Measurements from ENCODE around the gene NR1D2.

Gene NR1D2

DNA sequence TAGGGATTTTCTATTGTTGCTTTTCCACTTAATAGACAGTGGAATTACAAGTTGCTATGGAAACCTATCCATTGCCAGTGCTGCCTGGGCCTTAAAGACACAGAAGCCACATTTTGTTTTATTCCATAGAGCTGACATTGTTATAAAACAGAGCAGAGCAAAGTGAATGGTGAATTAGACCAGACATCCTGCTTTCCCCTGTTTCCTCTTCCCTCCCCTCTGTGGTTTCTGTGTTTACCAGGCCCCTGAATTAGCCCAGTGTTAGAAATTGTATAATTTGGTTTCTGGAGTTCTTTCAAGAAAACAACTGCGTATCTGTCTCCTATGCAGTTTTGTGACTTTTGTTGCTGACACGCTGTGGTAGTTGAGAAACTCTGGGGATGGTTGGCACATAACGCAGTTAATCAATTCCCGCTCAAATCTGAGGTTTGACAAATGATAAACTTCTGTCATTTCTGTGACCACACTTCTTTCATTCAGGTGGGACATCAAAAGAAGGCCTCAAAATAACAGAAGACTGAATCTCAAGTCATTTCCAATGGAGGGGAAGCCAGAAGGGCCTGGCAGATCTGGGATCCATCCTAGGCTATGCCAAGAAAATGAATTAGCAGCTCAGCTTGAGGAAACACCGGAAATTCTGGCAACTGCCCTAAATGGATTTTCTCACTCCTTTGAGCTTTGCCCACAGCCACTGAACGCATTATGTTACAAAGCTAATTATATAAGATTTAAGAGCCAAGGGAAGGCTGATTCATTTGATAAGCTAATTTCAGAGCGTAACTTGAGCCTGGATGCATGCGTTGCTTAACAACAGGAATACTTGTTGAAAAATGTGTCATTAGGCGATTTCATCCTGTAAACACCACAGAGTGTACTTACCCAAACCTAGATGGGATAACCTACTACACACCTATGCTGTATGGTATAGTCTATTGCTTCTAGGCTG, 46.9 kb downstream of the NR1D2 start (continued):
- TF ChIP-seq, protein P1, sequence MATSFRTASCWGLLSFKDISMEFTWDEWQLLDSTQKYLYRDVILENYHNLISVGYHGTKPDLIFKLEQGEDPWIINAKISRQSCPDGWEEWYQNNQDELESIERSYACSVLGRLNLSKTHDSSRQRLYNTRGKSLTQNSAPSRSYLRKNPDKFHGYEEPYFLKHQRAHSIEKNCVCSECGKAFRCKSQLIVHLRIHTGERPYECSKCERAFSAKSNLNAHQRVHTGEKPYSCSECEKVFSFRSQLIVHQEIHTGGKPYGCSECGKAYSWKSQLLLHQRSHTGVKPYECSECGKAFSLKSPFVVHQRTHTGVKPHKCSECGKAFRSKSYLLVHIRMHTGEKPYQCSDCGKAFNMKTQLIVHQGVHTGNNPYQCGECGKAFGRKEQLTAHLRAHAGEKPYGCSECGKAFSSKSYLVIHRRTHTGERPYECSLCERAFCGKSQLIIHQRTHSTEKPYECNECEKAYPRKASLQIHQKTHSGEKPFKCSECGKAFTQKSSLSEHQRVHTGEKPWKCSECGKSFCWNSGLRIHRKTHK (tag by site-specific recombination; IDR thresholded peaks at IDR 0.05), result no peak
- TF ChIP-seq SP3 (tag by site-specific recombination; IDR thresholded peaks at IDR 0.05), result no peak; the same call in 1 of the 2 replicates
- TF ChIP-seq ZNF664 (tag by site-specific recombination; IDR thresholded peaks at IDR 0.05), result 0 out of 2 replicates have a peak, but pooled peaks have one; percentile 4
- peak; percentile 65 for TF ChIP-seq ZNF660 (tag by site-specific recombination; IDR thresholded peaks at IDR 0.05)
- TF ChIP-seq ZNF610 (tag by site-specific recombination; IDR thresholded peaks at IDR 0.05; ENCODE audit: borderline replicate concordance), result no peak
- TF ChIP-seq HOXD13 (CRISPR knock-in tag; IDR thresholded peaks at IDR 0.05; ENCODE audit: borderline replicate concordance), result no peak
- no peak for TF ChIP-seq KLF16 (tag by site-specific recombination; IDR thresholded peaks at IDR 0.05)
- TF ChIP-seq, protein P2, sequence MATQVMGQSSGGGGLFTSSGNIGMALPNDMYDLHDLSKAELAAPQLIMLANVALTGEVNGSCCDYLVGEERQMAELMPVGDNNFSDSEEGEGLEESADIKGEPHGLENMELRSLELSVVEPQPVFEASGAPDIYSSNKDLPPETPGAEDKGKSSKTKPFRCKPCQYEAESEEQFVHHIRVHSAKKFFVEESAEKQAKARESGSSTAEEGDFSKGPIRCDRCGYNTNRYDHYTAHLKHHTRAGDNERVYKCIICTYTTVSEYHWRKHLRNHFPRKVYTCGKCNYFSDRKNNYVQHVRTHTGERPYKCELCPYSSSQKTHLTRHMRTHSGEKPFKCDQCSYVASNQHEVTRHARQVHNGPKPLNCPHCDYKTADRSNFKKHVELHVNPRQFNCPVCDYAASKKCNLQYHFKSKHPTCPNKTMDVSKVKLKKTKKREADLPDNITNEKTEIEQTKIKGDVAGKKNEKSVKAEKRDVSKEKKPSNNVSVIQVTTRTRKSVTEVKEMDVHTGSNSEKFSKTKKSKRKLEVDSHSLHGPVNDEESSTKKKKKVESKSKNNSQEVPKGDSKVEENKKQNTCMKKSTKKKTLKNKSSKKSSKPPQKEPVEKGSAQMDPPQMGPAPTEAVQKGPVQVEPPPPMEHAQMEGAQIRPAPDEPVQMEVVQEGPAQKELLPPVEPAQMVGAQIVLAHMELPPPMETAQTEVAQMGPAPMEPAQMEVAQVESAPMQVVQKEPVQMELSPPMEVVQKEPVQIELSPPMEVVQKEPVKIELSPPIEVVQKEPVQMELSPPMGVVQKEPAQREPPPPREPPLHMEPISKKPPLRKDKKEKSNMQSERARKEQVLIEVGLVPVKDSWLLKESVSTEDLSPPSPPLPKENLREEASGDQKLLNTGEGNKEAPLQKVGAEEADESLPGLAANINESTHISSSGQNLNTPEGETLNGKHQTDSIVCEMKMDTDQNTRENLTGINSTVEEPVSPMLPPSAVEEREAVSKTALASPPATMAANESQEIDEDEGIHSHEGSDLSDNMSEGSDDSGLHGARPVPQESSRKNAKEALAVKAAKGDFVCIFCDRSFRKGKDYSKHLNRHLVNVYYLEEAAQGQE (tag by site-specific recombination; IDR thresholded peaks at IDR 0.05), result no peak
- peak; percentile 47; the same call in 1 of the 2 replicates for TF ChIP-seq GLIS1 (tag by site-specific recombination; IDR thresholded peaks at IDR 0.05)
- TF ChIP-seq, protein P3, sequence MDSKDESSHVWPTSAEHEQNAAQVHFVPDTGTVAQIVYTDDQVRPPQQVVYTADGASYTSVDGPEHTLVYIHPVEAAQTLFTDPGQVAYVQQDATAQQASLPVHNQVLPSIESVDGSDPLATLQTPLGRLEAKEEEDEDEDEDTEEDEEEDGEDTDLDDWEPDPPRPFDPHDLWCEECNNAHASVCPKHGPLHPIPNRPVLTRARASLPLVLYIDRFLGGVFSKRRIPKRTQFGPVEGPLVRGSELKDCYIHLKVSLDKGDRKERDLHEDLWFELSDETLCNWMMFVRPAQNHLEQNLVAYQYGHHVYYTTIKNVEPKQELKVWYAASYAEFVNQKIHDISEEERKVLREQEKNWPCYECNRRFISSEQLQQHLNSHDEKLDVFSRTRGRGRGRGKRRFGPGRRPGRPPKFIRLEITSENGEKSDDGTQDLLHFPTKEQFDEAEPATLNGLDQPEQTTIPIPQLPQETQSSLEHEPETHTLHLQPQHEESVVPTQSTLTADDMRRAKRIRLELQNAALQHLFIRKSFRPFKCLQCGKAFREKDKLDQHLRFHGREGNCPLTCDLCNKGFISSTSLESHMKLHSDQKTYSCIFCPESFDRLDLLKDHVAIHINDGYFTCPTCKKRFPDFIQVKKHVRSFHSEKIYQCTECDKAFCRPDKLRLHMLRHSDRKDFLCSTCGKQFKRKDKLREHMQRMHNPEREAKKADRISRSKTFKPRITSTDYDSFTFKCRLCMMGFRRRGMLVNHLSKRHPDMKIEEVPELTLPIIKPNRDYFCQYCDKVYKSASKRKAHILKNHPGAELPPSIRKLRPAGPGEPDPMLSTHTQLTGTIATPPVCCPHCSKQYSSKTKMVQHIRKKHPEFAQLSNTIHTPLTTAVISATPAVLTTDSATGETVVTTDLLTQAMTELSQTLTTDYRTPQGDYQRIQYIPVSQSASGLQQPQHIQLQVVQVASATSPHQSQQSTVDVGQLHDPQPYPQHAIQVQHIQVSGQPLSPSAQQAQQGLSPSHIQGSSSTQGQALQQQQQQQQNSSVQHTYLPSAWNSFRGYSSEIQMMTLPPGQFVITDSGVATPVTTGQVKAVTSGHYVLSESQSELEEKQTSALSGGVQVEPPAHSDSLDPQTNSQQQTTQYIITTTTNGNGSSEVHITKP (tag by site-specific recombination; IDR thresholded peaks at IDR 0.05), result peak; percentile 99
- no peak for TF ChIP-seq YY1 (tag by site-specific recombination; IDR thresholded peaks at IDR 0.05)
- peak; percentile 97 for TF ChIP-seq OSR2 (tag by site-specific recombination; IDR thresholded peaks at IDR 0.05)
- TF ChIP-seq ZNF138 (tag by site-specific recombination; IDR thresholded peaks at IDR 0.05; ENCODE audit: borderline replicate concordance), result no peak
- peak; percentile 73; the same call in 1 of the 2 replicates for TF ChIP-seq GFI1B (tag by site-specific recombination; IDR thresholded peaks at IDR 0.05)
- TF ChIP-seq PRDM1 (tag by site-specific recombination; IDR thresholded peaks at IDR 0.05), result no peak
- TF ChIP-seq, protein P4, sequence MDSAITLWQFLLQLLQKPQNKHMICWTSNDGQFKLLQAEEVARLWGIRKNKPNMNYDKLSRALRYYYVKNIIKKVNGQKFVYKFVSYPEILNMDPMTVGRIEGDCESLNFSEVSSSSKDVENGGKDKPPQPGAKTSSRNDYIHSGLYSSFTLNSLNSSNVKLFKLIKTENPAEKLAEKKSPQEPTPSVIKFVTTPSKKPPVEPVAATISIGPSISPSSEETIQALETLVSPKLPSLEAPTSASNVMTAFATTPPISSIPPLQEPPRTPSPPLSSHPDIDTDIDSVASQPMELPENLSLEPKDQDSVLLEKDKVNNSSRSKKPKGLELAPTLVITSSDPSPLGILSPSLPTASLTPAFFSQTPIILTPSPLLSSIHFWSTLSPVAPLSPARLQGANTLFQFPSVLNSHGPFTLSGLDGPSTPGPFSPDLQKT (IDR thresholded peaks at IDR 0.05; ENCODE audit: borderline replicate concordance, low read depth, low read length), result no peak
- TF ChIP-seq, protein P5, sequence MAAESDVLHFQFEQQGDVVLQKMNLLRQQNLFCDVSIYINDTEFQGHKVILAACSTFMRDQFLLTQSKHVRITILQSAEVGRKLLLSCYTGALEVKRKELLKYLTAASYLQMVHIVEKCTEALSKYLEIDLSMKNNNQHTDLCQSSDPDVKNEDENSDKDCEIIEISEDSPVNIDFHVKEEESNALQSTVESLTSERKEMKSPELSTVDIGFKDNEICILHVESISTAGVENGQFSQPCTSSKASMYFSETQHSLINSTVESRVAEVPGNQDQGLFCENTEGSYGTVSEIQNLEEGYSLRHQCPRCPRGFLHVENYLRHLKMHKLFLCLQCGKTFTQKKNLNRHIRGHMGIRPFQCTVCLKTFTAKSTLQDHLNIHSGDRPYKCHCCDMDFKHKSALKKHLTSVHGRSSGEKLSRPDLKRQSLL (tag by site-specific recombination; IDR thresholded peaks at IDR 0.05), result no peak; the same call in 1 of the 2 replicates
- no peak for TF ChIP-seq ZNF621 (tag by site-specific recombination; IDR thresholded peaks at IDR 0.05)
- no peak for TF ChIP-seq ZNF292 (tag by site-specific recombination; IDR thresholded peaks at IDR 0.05; ENCODE audit: borderline replicate concordance, low read depth)
- no peak for TF ChIP-seq ZNF623 (tag by site-specific recombination; IDR thresholded peaks at IDR 0.05)
- TF ChIP-seq ZFP69B (tag by site-specific recombination; IDR thresholded peaks at IDR 0.05), result no peak
- TF ChIP-seq, protein P6, sequence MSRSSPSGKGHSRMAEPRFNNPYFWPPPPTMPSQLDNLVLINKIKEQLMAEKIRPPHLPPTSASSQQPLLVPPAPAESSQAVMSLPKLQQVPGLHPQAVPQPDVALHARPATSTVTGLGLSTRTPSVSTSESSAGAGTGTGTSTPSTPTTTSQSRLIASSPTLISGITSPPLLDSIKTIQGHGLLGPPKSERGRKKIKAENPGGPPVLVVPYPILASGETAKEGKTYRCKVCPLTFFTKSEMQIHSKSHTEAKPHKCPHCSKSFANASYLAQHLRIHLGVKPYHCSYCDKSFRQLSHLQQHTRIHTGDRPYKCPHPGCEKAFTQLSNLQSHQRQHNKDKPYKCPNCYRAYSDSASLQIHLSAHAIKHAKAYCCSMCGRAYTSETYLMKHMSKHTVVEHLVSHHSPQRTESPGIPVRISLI (tag by site-specific recombination; IDR thresholded peaks at IDR 0.05), result peak; percentile 17; the same call in 1 of the 2 replicates
- TF ChIP-seq ZNF76 (tag by site-specific recombination; IDR thresholded peaks at IDR 0.05; ENCODE audit: borderline replicate concordance, low read depth), result no peak
- TF ChIP-seq ZNF510 (tag by site-specific recombination; IDR thresholded peaks at IDR 0.05; ENCODE audit: insufficient replicate concordance), result no peak
- no peak for TF ChIP-seq ZNF133 (tag by site-specific recombination; IDR thresholded peaks at IDR 0.05)
- no peak for TF ChIP-seq ZNF114 (tag by site-specific recombination; IDR thresholded peaks at IDR 0.05)
- no peak for TF ChIP-seq ZIC2 (tag by site-specific recombination; IDR thresholded peaks at IDR 0.05)

Data from HEK293 (cell line).